Coronary artery (tissue), 2 donors: ENCODE data around the gene GFRAL.
"Not testable (repeated sequence)": the region's sequence is repeated elsewhere in the genome, so short reads cannot be mapped to it uniquely, and the experiment has no call there.

Experiments used
- DNase-seq: peaks from one replicate; pipeline ENCODE4 v3.0.0-alpha.2; 2017; ENCODE audit warnings: low spot score
- H3K27ac ChIP-seq, 2 donors: fragments of 200-600 bp; sonication (generic); one replicate each; pipeline ENCODE4 v1.5.1; 2016 to 2019
- H3K4me3 ChIP-seq: fragments of 200-600 bp; sonication (generic); 2 replicates; pipeline ENCODE4 v1.5.1; 2016; ENCODE audit warnings: mild to moderate bottlenecking, moderate library complexity
- TF ChIP-seq, protein P1 (sequence below): fragments of 200-600 bp; sonication (generic); IDR thresholded peaks from one replicate; pipeline ENCODE4 v1.5.1; 2019; ENCODE audit warnings: antibody characterized with exemption

GFRAL gene, protein sequence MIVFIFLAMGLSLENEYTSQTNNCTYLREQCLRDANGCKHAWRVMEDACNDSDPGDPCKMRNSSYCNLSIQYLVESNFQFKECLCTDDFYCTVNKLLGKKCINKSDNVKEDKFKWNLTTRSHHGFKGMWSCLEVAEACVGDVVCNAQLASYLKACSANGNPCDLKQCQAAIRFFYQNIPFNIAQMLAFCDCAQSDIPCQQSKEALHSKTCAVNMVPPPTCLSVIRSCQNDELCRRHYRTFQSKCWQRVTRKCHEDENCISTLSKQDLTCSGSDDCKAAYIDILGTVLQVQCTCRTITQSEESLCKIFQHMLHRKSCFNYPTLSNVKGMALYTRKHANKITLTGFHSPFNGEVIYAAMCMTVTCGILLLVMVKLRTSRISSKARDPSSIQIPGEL

DNA sequence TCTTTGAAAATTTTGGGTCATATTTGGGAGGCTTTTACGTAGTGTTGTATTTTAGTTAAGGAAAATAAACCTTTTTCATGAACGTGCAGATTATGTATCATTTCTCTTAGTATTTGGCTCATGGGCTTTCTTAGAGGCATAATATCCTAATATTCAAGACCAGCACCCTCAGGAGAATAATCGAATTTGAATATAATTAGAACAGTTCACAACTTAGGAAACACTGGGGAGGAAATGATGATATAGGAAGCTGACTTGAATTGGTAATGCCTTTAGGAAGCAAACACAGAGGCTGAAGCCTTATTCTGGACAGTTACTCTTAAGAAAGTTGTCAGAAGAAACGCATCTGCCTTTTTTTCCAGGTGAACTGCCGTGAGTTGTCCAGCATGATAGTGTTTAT is at the start of gene GFRAL:
TSS of gene GFRAL (plus strand) at position 301 of the 400 bp plus-strand sequence. CDS start at position 387, 86 bp downstream.
- TF ChIP-seq, protein P1, sequence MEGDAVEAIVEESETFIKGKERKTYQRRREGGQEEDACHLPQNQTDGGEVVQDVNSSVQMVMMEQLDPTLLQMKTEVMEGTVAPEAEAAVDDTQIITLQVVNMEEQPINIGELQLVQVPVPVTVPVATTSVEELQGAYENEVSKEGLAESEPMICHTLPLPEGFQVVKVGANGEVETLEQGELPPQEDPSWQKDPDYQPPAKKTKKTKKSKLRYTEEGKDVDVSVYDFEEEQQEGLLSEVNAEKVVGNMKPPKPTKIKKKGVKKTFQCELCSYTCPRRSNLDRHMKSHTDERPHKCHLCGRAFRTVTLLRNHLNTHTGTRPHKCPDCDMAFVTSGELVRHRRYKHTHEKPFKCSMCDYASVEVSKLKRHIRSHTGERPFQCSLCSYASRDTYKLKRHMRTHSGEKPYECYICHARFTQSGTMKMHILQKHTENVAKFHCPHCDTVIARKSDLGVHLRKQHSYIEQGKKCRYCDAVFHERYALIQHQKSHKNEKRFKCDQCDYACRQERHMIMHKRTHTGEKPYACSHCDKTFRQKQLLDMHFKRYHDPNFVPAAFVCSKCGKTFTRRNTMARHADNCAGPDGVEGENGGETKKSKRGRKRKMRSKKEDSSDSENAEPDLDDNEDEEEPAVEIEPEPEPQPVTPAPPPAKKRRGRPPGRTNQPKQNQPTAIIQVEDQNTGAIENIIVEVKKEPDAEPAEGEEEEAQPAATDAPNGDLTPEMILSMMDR: no peak
- no peak within 1 kb of the TSS for H3K4me3 ChIP-seq
- DNase-seq: no peak
- H3K27ac ChIP-seq: no peak within 1 kb of the TSS

DNA sequence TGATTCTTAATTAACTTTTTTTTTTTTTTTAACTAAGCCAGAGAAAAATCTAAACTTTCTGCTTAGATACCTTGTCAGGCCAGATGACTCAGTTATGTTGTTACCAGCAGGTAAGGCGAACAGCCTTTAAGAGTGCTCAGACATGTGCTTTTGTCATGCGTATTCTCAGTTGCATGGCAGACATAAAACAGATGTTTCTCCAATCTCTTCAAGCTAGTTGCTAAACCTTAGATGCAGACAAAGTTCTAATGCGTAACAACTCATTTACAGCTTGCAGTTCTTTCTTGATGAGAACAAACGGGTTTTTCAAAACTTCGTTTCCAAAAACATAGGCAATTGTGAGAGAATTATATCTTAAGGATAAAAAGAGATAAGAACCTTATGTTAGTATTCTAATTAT is 49.6 kb upstream of the GFRAL start:
- no peak for DNase-seq
- TF ChIP-seq, protein P1: no peak
- Histone ChIP-seq H3K4me3 (no peak overlapping the region), H3K27ac (no peak overlapping the region)

DNA sequence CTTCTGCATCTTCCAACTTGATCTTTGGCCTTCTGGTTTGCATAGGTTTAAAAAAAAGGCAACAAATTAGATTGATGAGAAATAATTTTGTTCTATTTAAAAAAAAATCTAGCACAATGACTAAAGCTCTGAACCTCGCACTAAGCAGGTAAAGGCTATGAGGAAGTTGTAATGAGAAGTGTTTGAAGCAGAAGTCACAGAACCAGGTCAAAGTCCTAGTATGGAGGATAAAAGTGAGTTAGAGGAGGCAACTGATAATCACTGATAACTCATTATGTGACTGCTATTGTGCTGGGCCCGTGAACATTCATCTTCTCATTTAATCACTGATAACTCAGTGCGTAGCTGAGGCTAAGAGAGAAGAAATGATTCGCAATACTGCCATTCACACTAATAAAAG is 46.1 kb upstream of the GFRAL start:
- Histone ChIP-seq H3K27ac (no peak overlapping the region), H3K4me3 (no peak overlapping the region)
- no peak for DNase-seq
- TF ChIP-seq, protein P1: no peak

DNA sequence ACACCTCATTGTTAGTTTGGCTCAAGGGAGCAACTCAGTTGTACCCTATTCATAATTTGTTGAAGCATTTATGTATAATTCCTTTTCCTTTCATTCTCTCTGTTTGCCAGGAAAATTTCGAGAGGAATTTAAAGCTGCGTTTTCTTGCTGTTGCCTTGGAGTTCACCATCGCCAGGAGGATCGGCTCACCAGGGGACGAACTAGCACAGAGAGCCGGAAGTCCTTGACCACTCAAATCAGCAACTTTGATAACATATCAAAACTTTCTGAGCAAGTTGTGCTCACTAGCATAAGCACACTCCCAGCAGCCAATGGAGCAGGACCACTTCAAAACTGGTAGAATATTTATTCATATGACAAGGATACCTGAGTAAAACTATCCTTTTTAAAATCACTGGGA is 45.2 kb upstream of the GFRAL start:
- TF ChIP-seq, protein P1: no peak
- Histone ChIP-seq H3K27ac (no peak overlapping the region), H3K4me3 (no peak overlapping the region)
- no peak for DNase-seq

DNA sequence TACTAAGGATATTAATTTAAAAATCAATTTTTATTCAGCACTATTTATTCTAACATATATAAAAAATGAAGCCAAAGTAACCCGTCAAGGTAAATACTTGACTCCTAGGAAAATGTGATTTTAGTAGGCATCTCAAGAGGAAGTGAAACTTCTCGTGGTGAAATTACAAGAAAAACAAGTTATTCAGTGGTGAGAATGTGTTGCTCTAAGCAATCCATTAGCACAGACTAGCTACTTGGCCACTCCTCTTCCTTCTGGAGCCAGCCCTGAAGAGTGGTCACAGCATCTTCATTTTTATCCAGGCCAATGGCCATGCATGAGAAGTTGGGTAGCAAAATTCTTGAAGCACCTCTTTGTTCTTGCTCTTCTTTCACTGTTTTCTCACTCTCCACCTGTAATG is 40.4 kb upstream of the GFRAL start:
- Histone ChIP-seq H3K4me3 (no peak overlapping the region), H3K27ac (no peak overlapping the region)
- no peak for DNase-seq
- TF ChIP-seq, protein P1: no peak

DNA sequence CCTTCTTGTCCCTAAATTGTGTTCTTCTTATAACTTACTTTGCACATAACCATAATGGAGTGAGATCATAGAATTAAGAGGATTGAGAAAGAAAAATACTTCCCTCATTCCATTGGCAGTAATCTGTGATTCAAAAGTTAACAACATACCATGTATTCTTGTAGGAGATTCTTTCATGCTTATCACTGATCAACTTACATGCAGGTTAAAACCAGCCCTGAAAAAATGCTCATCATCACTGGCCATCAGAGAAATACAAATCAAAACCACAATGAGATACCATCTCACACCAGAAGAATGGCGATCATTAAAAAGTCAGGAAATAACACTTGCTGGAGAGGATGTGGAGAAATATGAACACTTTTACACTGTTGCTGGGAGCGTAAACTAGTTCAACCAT is 36.5 kb upstream of the GFRAL start:
- no peak for DNase-seq
- no peak overlapping the region for H3K4me3 ChIP-seq
- no peak overlapping the region for H3K27ac ChIP-seq
- TF ChIP-seq, protein P1: no peak

DNA sequence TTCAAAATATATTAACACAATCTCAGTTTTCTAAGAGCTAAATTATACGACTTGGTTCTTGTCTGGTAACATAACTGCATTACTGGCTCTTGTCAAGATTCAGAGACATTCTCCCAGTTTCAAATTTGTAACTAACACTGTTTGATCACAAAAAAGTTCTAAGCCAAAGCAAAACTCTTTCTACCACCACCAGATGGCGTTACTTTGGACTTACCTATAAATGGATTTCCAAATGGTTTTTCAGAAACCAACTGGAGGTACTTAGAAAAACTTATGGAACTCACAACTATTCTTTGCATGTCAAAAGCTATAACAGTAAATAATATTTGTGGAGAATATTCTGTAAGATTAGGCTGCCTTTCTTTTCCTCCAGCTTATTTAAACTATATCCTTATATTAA is 34.2 kb upstream of the GFRAL start:
- TF ChIP-seq, protein P1: no peak
- Histone ChIP-seq H3K4me3 (no peak overlapping the region), H3K27ac (no peak overlapping the region)
- no peak for DNase-seq

DNA sequence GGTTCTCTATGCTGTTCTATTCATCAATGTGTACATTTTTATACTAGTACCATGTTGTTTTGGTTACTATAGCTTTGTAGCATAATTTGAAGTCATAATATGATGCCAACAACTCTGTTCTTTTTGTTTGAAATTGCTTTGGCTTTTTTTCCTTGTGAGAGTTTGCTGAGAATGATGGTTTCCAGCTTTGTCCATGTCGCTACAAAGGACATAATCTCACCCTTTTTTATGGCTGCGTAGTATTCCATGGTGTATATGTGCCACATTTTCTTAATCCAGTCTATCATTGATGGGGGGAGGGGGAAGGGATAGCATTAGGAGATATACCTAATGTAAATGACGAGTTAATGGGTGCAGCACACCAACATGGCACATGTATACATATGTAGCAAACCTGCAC is 30.1 kb upstream of the GFRAL start:
- not testable (repeated sequence) for H3K27ac ChIP-seq, H3K4me3 ChIP-seq, DNase-seq
